Progenitor cell of endocrine pancreas (in vitro differentiated cells): ENCODE data around the gene LSAMP. TPM values are rescaled to one million over a fixed set of nuclear protein-coding genes. Genes with fewer than 3 reads are reported as not detected.

Experiments
- DNase-seq: peaks from one replicate; pipeline ENCODE4 v3.0.0; 2021; ENCODE audit warnings: low spot score; ENCODE audit not compliant: unreplicated experiment
- H3K27ac Mint-ChIP-seq: 2 replicates; pipeline ENCODE4 v1.8.0; 2021; ENCODE audit warnings: mild to moderate bottlenecking, moderate library complexity, mixed read lengths
- H3K27me3 Mint-ChIP-seq: 2 replicates; pipeline ENCODE4 v1.8.0; 2021; ENCODE audit warnings: mixed read lengths
- H3K36me3 Mint-ChIP-seq: 2 replicates; pipeline ENCODE4 v1.8.0; 2022; ENCODE audit warnings: mixed read lengths; ENCODE audit not compliant: insufficient read depth
- H3K4me1 Mint-ChIP-seq: 2 replicates; pipeline ENCODE4 v1.8.0; 2021; ENCODE audit warnings: low read depth, mixed read lengths
- H3K4me3 Mint-ChIP-seq: 2 replicates; pipeline ENCODE4 v1.8.0; 2021; ENCODE audit warnings: low read depth, mild to moderate bottlenecking, moderate library complexity, mixed read lengths
- H3K9me3 Mint-ChIP-seq: 2 replicates; pipeline ENCODE4 v1.8.0; 2021; ENCODE audit warnings: low read depth, mixed read lengths
- total RNA-seq: library from RNA; stranded (reverse); gene quantifications from 2 replicates; pipeline ENCODE4 v1.2.1, GENCODE V29; 2021
- TF ChIP-seq, protein P1 (sequence below): fragments of 200-600 bp; sonication (generic); IDR thresholded peaks from one replicate; pipeline ENCODE4 v1.5.0; 2021; ENCODE audit warnings: antibody characterized with exemption, mild to moderate bottlenecking; ENCODE audit not compliant: unreplicated experiment

The LSAMP gene
- total RNA-seq, 1 donor from 2014 or later: 20.7 TPM

DNA sequence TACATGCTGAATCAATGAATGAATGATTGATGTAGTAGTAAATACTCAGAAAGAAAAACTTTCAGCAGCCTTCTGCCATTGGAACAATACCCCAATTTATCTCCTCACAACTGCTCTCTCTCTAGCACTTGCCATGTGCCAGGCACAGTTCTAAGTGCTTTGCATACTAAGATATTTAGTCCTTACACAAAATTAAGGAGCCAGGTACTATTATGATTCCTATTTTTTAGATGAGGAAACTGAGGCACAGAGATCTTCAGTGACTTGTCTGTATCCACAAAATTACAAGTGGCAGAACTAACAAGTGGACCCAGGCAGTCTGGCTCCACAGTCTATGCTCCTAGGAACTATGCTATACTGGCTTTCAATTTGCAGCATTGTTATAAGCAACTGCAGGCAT is 279.2 kb downstream of the LSAMP start:
- H3K9me3 Mint-ChIP-seq: no peaks in the 10 kb centered on the region
- peaks cover 21% of the 10 kb centered on the region for H3K4me1 Mint-ChIP-seq
- TF ChIP-seq, protein P1, sequence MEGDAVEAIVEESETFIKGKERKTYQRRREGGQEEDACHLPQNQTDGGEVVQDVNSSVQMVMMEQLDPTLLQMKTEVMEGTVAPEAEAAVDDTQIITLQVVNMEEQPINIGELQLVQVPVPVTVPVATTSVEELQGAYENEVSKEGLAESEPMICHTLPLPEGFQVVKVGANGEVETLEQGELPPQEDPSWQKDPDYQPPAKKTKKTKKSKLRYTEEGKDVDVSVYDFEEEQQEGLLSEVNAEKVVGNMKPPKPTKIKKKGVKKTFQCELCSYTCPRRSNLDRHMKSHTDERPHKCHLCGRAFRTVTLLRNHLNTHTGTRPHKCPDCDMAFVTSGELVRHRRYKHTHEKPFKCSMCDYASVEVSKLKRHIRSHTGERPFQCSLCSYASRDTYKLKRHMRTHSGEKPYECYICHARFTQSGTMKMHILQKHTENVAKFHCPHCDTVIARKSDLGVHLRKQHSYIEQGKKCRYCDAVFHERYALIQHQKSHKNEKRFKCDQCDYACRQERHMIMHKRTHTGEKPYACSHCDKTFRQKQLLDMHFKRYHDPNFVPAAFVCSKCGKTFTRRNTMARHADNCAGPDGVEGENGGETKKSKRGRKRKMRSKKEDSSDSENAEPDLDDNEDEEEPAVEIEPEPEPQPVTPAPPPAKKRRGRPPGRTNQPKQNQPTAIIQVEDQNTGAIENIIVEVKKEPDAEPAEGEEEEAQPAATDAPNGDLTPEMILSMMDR: no peak
- no peak for DNase-seq
- no peaks in the 10 kb centered on the region for H3K36me3 Mint-ChIP-seq
- H3K27me3 Mint-ChIP-seq: no peaks in the 10 kb centered on the region
- H3K4me3 Mint-ChIP-seq: no peak overlapping the region
- H3K27ac Mint-ChIP-seq: no peak overlapping the region

DNA sequence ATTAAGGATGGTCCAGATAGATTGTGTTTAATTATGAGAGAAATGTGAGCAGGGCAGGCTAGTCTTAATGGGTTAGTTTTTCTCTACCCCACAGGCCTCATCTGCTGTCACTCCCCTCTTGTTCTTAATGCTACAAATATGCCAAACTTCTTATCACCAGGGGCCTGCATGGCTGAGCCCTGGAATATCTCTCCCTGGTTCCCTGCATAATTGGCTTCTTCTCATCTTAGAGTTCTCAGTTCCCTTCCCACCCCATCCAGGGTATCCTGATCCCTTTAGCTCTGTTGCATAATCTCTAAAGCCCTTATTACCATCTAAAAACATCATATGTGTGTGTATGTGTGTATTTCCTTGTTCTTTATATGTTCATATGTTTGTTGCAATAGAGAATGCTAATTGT is 279.6 kb downstream of the LSAMP start:
- H3K27me3 Mint-ChIP-seq: no peaks in the 10 kb centered on the region
- H3K9me3 Mint-ChIP-seq: no peaks in the 10 kb centered on the region
- H3K4me1 Mint-ChIP-seq: peaks cover 21% of the 10 kb centered on the region
- no peaks in the 10 kb centered on the region for H3K36me3 Mint-ChIP-seq
- no peak for DNase-seq
- H3K4me3 Mint-ChIP-seq: no peak overlapping the region
- TF ChIP-seq, protein P1: no peak
- H3K27ac Mint-ChIP-seq: peak overlapping the region; percentile 29

DNA sequence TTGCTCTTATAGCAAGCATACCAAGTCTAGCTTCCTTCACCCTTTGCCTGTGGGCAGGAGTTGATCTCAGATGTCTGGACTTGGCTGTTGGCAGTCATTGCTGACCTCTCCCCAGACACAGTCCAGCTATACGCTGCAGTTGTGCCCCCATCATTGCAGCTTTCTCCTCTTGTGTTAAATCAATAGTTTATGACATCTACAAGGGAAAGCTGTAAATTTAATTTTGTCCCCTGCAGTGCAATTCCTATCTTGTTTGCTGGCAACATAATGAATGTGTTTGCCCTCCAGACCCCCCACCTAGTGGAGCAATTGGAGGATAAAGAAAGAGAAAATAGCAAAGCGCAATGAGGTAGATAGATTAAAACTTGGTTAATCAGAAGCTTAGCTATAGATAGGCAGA is 280.2 kb downstream of the LSAMP start:
- TF ChIP-seq, protein P1: no peak
- Mint-ChIP-seq H3K27ac (peak overlapping the region; percentile 66), H3K36me3 (no peaks in the 10 kb centered on the region), H3K4me3 (no peak overlapping the region), H3K4me1 (peaks cover 21% of the 10 kb centered on the region), H3K27me3 (no peaks in the 10 kb centered on the region), H3K9me3 (no peaks in the 10 kb centered on the region)
- DNase-seq: no peak

DNA sequence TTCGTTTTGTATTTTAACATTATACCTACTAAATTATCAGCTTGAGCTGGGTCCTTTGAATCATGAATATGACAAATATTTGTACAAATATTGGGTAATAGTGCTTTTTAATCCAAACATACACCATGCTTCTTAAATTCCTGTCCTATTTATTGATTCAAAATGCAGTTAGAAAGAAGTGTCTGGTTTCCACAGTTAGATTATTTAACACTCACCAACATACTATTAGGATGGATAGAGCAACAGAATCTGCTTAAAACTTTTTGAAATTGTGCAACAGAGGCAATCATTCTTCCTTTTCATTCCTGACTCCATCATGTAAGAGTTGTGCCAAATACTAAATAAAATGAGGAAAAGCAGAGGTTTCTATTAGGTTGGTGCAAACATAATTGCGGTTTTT is 281.2 kb downstream of the LSAMP start:
- H3K27me3 Mint-ChIP-seq: no peaks in the 10 kb centered on the region
- no peaks in the 10 kb centered on the region for H3K9me3 Mint-ChIP-seq
- TF ChIP-seq, protein P1: no peak

DNA sequence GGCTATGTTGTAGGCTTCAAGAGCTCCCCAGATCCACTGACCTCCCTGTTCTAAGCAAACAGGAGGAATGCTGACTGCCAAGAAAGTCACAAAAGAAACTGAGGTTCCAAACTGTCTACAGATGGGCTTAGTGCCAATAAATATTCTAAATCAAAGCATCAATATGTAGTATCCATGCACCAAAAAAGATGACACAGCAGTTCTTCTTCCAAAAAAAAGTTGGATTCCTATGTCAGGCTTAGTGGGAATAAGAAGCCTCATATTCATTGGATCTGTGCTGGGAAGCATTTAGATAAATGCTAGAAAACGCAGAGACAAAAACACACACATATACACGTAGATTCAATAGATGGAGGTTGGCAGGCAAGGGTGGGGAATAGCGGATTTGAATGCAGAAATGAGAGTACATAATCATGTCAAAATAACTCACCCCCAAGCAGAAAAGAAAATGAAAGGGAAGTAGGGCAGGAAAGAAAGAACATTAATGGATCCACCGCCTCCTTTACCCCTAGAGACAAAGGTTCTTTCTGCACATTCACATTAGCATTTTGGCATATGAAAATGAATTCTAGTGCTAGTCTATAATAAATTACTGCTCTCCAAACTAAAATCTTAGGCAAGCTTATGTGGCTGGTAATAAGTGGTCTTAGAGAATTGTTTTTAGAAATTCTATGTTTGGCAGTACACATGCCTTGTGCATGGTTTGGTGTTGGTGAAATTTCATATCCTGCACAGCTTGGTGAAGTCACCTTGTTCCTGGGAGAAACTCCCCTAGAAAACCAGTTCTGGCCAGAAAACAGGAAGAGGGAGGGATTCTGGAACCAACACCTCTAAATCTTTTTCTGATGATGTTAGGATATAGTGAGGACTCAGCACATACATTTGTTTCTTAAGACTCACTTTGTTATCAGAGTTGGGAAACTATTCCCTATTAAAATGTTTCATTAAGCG is 283.4 kb downstream of the LSAMP start:
- Mint-ChIP-seq H3K9me3 (peaks cover 5% of the 10 kb centered on the region), H3K4me3 (no peak overlapping the region)
- no peak for DNase-seq

More for the DNA sequence above, 281.2 kb downstream of the LSAMP start:
- no peak overlapping the region for H3K27ac Mint-ChIP-seq
- no peak overlapping the region for H3K4me3 Mint-ChIP-seq
- peaks cover 21% of the 10 kb centered on the region for H3K4me1 Mint-ChIP-seq
- no peaks in the 10 kb centered on the region for H3K36me3 Mint-ChIP-seq
- DNase-seq: no peak

More for the DNA sequence above, 283.4 kb downstream of the LSAMP start:
- Mint-ChIP-seq H3K4me1 (peaks cover 19% of the 10 kb centered on the region), H3K27ac (no peak overlapping the region), H3K27me3 (no peaks in the 10 kb centered on the region), H3K36me3 (no peaks in the 10 kb centered on the region)
- TF ChIP-seq, protein P1: no peak
